GM12891 (cell line): Measurements from ENCODE around the gene VPS26C.

Source experiments
- DNase-seq: peaks from one replicate; pipeline ENCODE4 v3.0.0; 2011; ENCODE audit warnings: low spot score; ENCODE audit not compliant: insufficient read length
- FAIRE-seq: peaks from 2 replicates; lab custom pipeline; 2011; peaks lifted over from hg19 to GRCh38; lab: Jason Lieb, UNC
- PAX5 ChIP-seq: IDR thresholded peaks from 2 replicates; pipeline ENCODE4 v1.6.1; 2011; ENCODE audit warnings: low read length, moderate library complexity, mild to moderate bottlenecking; ENCODE audit not compliant: insufficient read depth, severe bottlenecking
- POLR2A ChIP-seq: IDR thresholded peaks from 2 replicates; pipeline ENCODE4 v1.6.1; 2011; ENCODE audit warnings: low read depth, low read length, control low read depth
- POLR2AphosphoS5 ChIP-seq: IDR thresholded peaks from 2 replicates; pipeline ENCODE4 v1.6.1; 2011; ENCODE audit warnings: low read depth, low read length, control low read depth
- POU2F2 ChIP-seq: IDR thresholded peaks from 2 replicates; pipeline ENCODE4 v1.6.1; 2011; ENCODE audit warnings: low read depth, mild to moderate bottlenecking, control low read depth, low read length, moderate library complexity
- SPI1 ChIP-seq: IDR thresholded peaks from 2 replicates; pipeline ENCODE4 v1.6.1; 2011; ENCODE audit warnings: low read depth, low read length, control low read depth
- TAF1 ChIP-seq: IDR thresholded peaks from 2 replicates; pipeline ENCODE4 v1.6.1; 2011; ENCODE audit warnings: low read depth, low read length, control low read depth

Gene VPS26C

DNA sequence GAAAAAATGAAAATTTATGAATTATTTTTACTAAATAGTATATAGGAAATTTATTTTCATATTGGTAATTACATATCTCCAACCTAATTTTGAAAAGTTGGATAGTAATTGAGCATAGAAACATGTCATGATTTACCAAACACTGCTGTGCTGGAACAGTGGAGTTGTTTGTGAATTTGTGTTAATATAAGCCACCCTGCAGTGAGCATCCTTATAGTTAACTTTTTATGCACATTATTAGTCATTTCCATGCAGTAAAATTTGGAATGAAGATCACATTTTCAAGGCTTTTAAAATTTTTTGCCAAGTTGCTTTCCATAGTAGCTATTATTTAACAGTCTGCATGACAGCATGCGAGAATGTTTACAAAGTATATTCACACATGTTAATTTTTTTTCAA lies 78.3 kb downstream of the VPS26C start:
- TF ChIP-seq POU2F2 (no peak), POLR2A (no peak), PAX5 (no peak), POLR2AphosphoS5 (no peak), SPI1 (no peak), TAF1 (no peak)
- DNase-seq = no peak
- FAIRE-seq = no peak

DNA sequence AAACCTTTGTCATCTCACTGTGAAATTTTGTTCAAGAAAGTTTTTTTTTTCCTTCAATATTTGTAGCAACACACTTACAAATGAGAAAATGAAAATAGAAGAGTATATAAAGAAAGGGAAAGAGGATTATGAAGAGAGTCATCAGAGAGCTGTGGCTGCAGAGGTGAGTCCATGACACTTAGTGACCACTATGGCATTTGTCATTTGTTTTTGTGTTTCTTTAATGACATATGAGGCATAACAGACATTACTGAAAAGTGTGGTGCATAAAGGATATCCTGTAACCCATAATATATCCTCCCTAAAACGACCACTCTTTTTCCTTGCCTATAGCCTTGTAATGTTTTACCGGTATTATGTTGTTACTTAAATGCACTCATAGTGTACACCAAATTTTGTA lies 80.2 kb downstream of the VPS26C start:
- DNase-seq (no peak), FAIRE-seq (no peak)
- no peak for TF ChIP-seq SPI1
- TF ChIP-seq POU2F2 = no peak
- no peak for TF ChIP-seq POLR2AphosphoS5
- no peak for TF ChIP-seq POLR2A
- no peak for TF ChIP-seq TAF1
- TF ChIP-seq PAX5 = no peak

DNA sequence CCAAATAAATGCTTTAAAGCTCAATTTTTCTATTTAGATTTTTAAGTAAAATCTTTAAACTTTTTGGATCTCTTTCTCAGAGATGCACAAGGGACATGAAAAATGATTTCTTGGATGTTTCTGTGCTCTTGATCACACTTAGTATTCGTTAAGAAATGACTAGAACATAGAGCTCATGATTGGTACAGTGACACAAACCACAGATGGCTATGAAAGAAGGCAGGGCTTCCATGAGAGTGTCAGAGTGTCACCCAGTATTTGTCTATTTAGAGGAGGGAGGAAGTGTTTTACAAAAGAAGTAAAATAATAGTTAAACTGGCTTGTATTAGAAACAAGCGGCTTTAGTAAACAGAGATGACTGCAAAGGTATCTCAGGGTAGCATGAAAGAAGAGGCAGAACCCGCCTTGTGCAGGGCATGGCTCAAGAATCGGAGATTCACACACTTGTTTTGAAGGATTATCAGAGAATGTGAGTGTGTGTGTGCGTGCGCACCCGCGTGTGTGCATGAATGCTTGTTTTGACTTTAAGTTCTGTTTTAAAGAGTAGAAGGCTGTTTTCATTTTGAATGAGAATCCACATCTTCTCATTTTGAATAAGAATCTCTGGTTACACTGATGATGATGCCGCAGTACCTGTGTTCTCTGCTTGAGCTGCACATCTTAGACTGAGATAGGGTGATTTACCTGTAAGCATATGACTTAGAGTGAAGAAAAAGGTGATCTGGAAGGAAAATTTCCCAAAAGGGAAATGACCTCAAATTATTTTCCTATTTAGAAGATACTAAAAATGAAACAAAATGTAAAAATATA lies 82.1 kb downstream of the VPS26C start:
- FAIRE-seq = no peak
- TF ChIP-seq TAF1 (no peak), POLR2AphosphoS5 (no peak), POLR2A (no peak), PAX5 (no peak), SPI1 (no peak), POU2F2 (no peak)
- DNase-seq = no peak

DNA sequence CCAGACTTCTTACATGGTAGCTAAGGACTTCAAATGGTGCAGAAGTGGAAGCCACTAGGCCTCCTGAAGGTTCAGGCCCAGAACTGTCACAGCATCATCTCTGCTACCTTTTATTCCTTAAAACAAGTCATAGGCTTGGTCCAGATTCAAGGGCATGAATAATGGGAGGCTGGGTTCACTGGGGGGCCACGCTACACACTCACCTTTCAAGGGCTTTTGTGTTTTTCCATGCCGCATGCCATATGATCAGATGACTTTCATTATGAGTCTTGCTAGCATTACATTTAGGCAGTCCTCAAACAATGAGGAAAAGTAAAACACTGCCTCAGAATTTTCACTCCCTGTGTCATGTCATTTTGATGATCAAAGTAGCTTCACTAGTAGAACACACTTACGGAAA lies 83.4 kb downstream of the VPS26C start:
- FAIRE-seq = no peak
- no peak for DNase-seq
- no peak for TF ChIP-seq SPI1
- no peak for TF ChIP-seq POLR2AphosphoS5
- no peak for TF ChIP-seq POLR2A
- TF ChIP-seq TAF1 = no peak
- TF ChIP-seq PAX5 = no peak
- TF ChIP-seq POU2F2 = no peak

DNA sequence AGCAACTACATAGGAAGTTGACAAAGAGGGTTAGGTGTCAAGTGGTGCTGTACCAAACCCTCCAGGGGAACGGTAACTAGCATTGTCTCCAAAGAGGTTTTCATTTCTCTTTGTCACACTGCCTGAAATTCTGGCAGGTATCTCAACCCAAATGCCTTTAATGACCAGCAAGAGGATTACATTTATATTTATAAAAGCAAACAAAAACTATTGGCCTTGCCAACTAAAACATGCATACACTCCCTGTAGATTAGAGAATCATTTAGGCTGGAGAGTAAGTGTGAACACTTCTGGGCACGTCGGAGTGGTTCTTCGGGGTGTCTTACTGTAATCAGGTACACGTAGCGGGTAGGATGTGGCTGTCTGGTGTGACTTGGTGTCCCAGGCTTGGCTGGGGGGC lies 84.9 kb downstream of the VPS26C start:
- FAIRE-seq (no peak), DNase-seq (no peak)
- no peak for TF ChIP-seq POLR2A
- TF ChIP-seq SPI1 = no peak
- no peak for TF ChIP-seq TAF1
- TF ChIP-seq POU2F2 = no peak
- no peak for TF ChIP-seq POLR2AphosphoS5
- TF ChIP-seq PAX5 = no peak

DNA sequence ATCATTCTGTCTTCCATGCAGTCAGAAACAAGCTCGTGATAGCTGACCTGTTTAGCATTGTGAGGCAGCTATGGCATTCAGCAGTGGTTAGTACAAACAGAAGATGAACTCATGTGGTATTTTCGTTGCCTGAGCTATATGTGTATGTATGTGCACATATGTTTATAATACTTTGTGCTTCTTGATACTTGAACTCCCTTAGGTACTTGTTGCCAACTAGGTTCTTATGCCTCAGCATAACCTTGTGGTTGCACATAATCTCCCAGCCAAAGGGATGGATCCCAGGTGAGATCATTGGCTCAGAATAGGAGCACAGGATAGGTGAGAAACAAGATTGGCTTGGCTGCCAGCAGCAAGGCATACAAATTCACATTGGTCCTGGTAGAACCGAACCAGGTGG lies 86.1 kb downstream of the VPS26C start:
- FAIRE-seq (no peak), DNase-seq (no peak)
- no peak for TF ChIP-seq PAX5

DNA sequence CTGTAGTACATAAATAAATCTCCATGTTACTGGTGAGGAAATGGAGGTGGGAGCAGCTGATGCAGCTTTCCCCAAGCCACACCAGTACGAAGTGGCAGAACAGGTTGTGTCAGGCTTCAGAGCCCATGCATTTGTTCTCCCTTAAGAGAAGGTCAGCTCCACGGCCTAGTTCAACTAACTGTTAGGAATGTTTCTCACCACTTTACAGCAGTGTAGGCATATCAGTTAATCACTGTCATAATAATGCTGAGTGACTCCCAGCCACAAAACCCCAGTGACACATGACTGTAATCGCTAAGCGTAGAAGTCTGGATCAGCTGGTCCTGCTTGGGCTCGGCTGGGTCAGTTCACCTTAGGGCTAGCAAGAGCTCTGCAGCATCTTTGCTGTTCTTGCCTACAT lies 90.4 kb downstream of the VPS26C start:
- TF ChIP-seq POLR2A = no peak
- TF ChIP-seq POLR2AphosphoS5 = no peak
- TF ChIP-seq PAX5 = no peak
- TF ChIP-seq POU2F2 = no peak
- TF ChIP-seq TAF1 = no peak
- no peak for TF ChIP-seq SPI1
- FAIRE-seq = no peak
- DNase-seq = no peak
